ENCODE data around the gene ZCCHC10.
A peak's percentile ranks its signal among the peaks of the same experiment; 100 is the strongest.
"Not testable (repeated sequence)": the region's sequence is repeated elsewhere in the genome, so short reads cannot be mapped to it uniquely, and the experiment has no call there.

Gene ZCCHC10

GRCh38 chr5:132965120-132965519 is 61.2 kb downstream of the ZCCHC10 start:
- ChIA-PET POLR2A (interaction anchor here (0.8 to 3.7 kb wide), 4 partner anchors 12 to 228 kb away, joined by 3 to 35 read pairs (median 10); partner anchors contain the start of genes HSPA4, KIF3A and ZCCHC10), CTCF (no interaction called here)
- TF ChIP-seq SUZ12 (IDR thresholded peaks at IDR 0.05): no peak
- TF ChIP-seq NFRKB (IDR thresholded peaks at IDR 0.05): no peak
- no peak for TF ChIP-seq BHLHE40 (IDR thresholded peaks at IDR 0.05; ENCODE audit: borderline replicate concordance)
- no peak for TF ChIP-seq SP1 (IDR thresholded peaks at IDR 0.05)
- no peak for DNase-seq (ENCODE audit: extremely low spot score)

DNA sequence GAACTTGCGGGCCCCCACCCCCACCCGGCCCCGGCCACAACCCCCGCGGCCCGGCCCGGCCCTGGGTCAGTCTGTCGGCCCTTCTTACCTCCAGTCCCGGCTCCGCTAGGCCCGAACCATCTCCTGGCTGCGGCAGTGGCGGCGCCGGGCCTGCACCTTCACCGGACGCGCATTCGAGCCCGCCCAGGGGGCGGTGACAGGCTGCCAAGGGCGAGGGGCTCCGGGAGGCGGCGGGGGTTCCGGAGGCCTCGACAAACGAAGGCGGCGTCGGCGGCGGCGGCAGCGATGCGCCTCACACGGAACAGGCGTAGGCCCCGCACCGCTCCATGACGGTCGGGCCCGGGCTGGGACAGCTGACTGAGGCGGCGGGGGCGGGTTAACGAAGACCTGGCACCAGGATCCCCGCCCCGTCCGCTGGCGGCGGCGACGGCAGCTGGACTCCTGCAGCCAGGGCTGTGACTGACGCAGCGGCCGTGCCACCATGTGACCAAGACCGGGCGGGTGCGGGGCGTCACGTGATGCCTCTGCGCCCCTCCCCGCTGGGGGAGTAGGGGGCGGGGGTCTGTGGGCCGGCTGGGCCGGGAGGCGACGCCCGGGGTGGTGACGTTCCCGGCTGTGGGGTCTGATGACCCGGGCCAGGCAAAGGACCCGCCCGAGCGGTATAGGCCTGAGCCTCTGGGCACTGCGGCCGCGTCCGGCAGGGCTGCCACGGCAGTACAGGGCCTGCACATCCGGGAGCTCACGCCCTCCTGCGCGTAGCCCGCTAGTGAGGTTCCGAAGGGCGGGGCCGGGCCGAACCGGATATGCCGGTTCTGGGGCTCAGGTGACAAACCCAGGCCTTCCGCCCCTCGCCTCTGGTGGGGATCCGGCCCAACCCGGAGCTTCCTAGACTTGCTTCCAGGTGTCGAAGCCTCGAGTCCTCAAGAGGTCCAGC is 62.9 kb downstream of the ZCCHC10 start, which contains the start of gene AFF4:
TSS of gene AFF4 (minus strand) at position 464 of the 934 bp plus-strand sequence. CDS start 26,445 bp downstream, outside the sequence.
- ChIA-PET POLR2A (interaction anchor here (0.6 to 3.7 kb wide), 20 partner anchors 10 to 141 kb away, joined by 3 to 35 read pairs (median 4); partner anchors contain the start of genes GDF9, HSPA4, UQCRQ and ZCCHC10), CTCF (interaction anchor here (0.5 to 0.7 kb wide), 2 partner anchors 78 to 153 kb away, joined by 3 read pairs; no protein-coding TSS in a partner anchor)
- no peak for TF ChIP-seq SUZ12 (IDR thresholded peaks at IDR 0.05)
- TF ChIP-seq CTBP1 (IDR thresholded peaks at IDR 0.05; ENCODE audit: borderline replicate concordance): no peak
- no peak for TF ChIP-seq BHLHE40 (IDR thresholded peaks at IDR 0.05; ENCODE audit: borderline replicate concordance)
- no peak for TF ChIP-seq ZNF384 (IDR thresholded peaks at IDR 0.05)
- no peak for TF ChIP-seq ARNT (IDR thresholded peaks at IDR 0.05)
- no peak for TF ChIP-seq TARDBP (IDR thresholded peaks at IDR 0.05)
- TF ChIP-seq FOXM1 (IDR thresholded peaks at IDR 0.05; ENCODE audit: borderline replicate concordance): no peak
- no peak for TF ChIP-seq SP1 (IDR thresholded peaks at IDR 0.05)
- no peak for TF ChIP-seq FOXK2 (IDR thresholded peaks at IDR 0.05)
- peak; percentile 20; the same call in 1 of the 2 replicates for TF ChIP-seq ELF4 (IDR thresholded peaks at IDR 0.05)
- peak; percentile 76 for TF ChIP-seq L3MBTL2 (conservative IDR thresholded peaks at IDR 0.05)
- TF ChIP-seq LEF1 (IDR thresholded peaks at IDR 0.05; ENCODE audit: borderline replicate concordance): no peak
- no peak for TF ChIP-seq HDGF (IDR thresholded peaks at IDR 0.05; ENCODE audit: borderline replicate concordance)
- no peak for TF ChIP-seq FOXA1 (IDR thresholded peaks at IDR 0.05)
- TF ChIP-seq, protein P1, sequence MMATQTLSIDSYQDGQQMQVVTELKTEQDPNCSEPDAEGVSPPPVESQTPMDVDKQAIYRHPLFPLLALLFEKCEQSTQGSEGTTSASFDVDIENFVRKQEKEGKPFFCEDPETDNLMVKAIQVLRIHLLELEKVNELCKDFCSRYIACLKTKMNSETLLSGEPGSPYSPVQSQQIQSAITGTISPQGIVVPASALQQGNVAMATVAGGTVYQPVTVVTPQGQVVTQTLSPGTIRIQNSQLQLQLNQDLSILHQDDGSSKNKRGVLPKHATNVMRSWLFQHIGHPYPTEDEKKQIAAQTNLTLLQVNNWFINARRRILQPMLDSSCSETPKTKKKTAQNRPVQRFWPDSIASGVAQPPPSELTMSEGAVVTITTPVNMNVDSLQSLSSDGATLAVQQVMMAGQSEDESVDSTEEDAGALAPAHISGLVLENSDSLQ (IDR thresholded peaks at IDR 0.05): peak; percentile 96
- no peak for TF ChIP-seq NFRKB (IDR thresholded peaks at IDR 0.05)

DNA sequence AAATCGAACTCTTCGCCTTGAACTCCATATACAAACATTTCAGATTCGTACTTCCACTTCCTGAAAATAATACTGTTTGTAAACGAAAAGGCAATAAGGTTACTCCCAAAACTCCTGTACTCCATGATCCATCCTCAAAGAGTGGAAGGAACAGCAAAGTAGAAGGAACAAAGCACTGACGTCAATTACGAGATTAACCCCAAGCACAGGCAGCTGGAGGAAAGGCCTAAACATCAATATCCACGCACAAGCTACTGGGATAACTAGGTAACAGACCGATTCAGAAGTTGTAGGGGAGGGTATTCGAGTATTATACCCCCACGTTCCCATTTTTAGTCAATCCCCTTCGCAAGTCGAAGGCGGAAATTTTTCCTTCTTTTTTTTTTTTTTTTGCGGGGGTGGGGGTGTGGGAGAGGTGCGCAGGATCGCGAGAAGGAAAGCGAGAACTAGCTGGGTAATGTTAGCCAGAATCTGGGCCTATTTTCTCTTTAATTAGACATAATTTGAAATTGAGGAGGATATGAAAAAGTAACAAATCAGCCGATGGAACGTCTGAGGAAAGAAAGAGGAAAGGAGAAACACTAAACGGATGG is 63.8 kb downstream of the ZCCHC10 start:
- ChIA-PET POLR2A (interaction anchor here (1.0 to 3.7 kb wide), 9 partner anchors 20 to 142 kb away, joined by 3 to 35 read pairs (median 4); partner anchors contain the start of genes GDF9, HSPA4, UQCRQ and ZCCHC10), CTCF (interaction anchor here (0.7 kb wide), 1 partner anchor 154 kb away, joined by 3 read pairs; no protein-coding TSS in a partner anchor)
- TF ChIP-seq FOXA1 (IDR thresholded peaks at IDR 0.05) (no peak), NFRKB (IDR thresholded peaks at IDR 0.05) (no peak), ZNF384 (IDR thresholded peaks at IDR 0.05) (peak; percentile 99), SP1 (IDR thresholded peaks at IDR 0.05) (no peak), SUZ12 (IDR thresholded peaks at IDR 0.05) (no peak), FOXM1 (IDR thresholded peaks at IDR 0.05; ENCODE audit: borderline replicate concordance) (no peak), ELF4 (IDR thresholded peaks at IDR 0.05) (no peak), L3MBTL2 (conservative IDR thresholded peaks at IDR 0.05) (peak; percentile 29), TARDBP (IDR thresholded peaks at IDR 0.05) (no peak), LEF1 (IDR thresholded peaks at IDR 0.05; ENCODE audit: borderline replicate concordance) (no peak)
- TF ChIP-seq, protein P1 (IDR thresholded peaks at IDR 0.05): no peak
- DNase-seq (ENCODE audit: extremely low spot score): peak; percentile 31

More for the DNA sequence above, 62.9 kb downstream of the ZCCHC10 start, which contains the start of gene AFF4:
- peak; percentile 93 for DNase-seq (ENCODE audit: extremely low spot score)

- CTCF ChIA-PET: no interaction called here
- TF ChIP-seq TARDBP (IDR thresholded peaks at IDR 0.05) (no peak), SP1 (IDR thresholded peaks at IDR 0.05) (no peak), FOXM1 (IDR thresholded peaks at IDR 0.05; ENCODE audit: borderline replicate concordance) (no peak), ZNF384 (IDR thresholded peaks at IDR 0.05) (no peak), L3MBTL2 (conservative IDR thresholded peaks at IDR 0.05) (no peak), FOXA1 (IDR thresholded peaks at IDR 0.05) (no peak), HDGF (IDR thresholded peaks at IDR 0.05; ENCODE audit: borderline replicate concordance) (no peak), FOXK2 (IDR thresholded peaks at IDR 0.05) (no peak), BHLHE40 (IDR thresholded peaks at IDR 0.05; ENCODE audit: borderline replicate concordance) (no peak), LEF1 (IDR thresholded peaks at IDR 0.05; ENCODE audit: borderline replicate concordance) (no peak), NFRKB (IDR thresholded peaks at IDR 0.05) (no peak)
- POLR2A ChIA-PET: interaction anchor here (0.7 to 3.7 kb wide), 5 partner anchors 60 to 253 kb away, joined by 3 to 35 read pairs (median 7); partner anchors contain the start of genes GDF9, HSPA4, UQCRQ and ZCCHC10
- DNase-seq (ENCODE audit: extremely low spot score): no peak
These were observed 64.5 kb downstream of the ZCCHC10 start for GRCh38 chr5:132961887-132962286.

DNA sequence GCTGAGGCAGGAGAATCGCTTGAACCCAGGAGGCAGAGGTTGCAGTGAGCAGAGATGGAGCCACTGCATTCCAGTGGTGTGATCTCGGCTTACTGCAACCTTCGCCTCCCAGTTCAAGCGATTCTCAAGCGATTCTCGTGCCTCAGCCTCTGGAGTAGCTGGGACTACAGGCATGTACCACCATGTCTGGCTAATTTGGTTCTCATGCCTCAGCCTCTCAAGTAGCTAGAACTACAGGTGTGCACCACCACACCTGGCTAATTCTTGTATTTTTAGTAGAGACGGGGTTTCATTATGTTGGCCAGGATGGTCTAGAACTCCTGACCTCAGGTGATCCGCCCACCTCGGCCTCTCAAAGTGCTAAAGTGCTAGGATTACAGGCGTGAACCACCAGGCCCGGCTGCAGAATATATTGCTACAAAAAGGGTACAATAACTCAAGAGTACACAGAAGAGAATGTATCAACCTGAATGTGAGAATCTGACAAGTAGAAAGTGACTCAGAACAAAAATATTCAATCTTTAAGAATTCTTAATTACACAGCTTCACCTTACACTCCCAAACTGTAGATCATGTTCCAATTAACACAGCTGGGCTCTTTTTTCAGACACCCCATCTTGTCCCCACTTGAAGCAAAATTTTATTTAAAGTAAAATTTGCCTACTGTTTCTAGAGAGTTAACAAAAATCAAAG is 65.1 kb downstream of the ZCCHC10 start:
- CTCF ChIA-PET; DNase-seq (ENCODE audit: extremely low spot score): not testable (repeated sequence)
- POLR2A ChIA-PET: interaction anchor here (0.7 to 3.7 kb wide), 2 partner anchors 64 to 252 kb away, joined by 3 to 13 read pairs; partner anchors contain the start of gene ZCCHC10

GRCh38 chr5:132956166-132956799 is 70.1 kb downstream of the ZCCHC10 start:
- CTCF ChIA-PET, POLR2A ChIA-PET: not testable (repeated sequence)

More at GRCh38 chr5:132956166-132956799, 70.1 kb downstream of the ZCCHC10 start:
- DNase-seq (ENCODE audit: extremely low spot score): not testable (repeated sequence)
